H1 (cell line): ENCODE measurements around the gene AQP10.

ENCODE experiments used
- CEBPB ChIP-seq: IDR thresholded peaks from 2 replicates; pipeline ENCODE4 v1.6.1; 2012; ENCODE audit warnings: low read depth, low read length
- EGR1 ChIP-seq: IDR thresholded peaks from 2 replicates; pipeline ENCODE4 v1.6.1; 2011; ENCODE audit warnings: low read depth, low read length, borderline replicate concordance
- EP300 ChIP-seq, 2 experiments: IDR thresholded peaks; 1 replicate in 1 of 2; 2 replicates in 1 of 2; pipeline ENCODE4 v1.6.1; 2011 to 2012; ENCODE audit warnings: low read depth in 2 of 2, low read length in 2 of 2, mild to moderate bottlenecking in 2 of 2, borderline replicate concordance in 1 of 2, inconsistent platforms in 1 of 2, moderate library complexity in 1 of 2
- KDM1A ChIP-seq: fragments of 200-600, 300-600 bp; sonication (generic); IDR thresholded peaks from 2 replicates; pipeline ENCODE4 v1.7.1; 2016; ENCODE audit warnings: mild to moderate bottlenecking, low read length, borderline replicate concordance
- POLR2A ChIP-seq, 2 experiments: IDR thresholded peaks; 1 replicate in 1 of 2; 2 replicates in 1 of 2; pipeline ENCODE4 v1.6.1; 2011; ENCODE audit warnings: low read depth in 2 of 2, low read length in 2 of 2, mild to moderate bottlenecking in 2 of 2; ENCODE audit errors: control extremely low read depth in 1 of 2
- POLR2AphosphoS5 ChIP-seq: IDR thresholded peaks from 2 replicates; pipeline ENCODE4 v1.6.1; 2011; ENCODE audit warnings: low read depth, low read length
- RAD21 ChIP-seq, 2 experiments: IDR thresholded peaks in 1 of 2; conservative IDR thresholded peaks in 1 of 2; 2 replicates each; pipeline ENCODE4 v1.6.1; 2011; ENCODE audit warnings: low read depth in 2 of 2, low read length in 2 of 2, improper control_type of control experiment in 1 of 2, inconsistent platforms in 1 of 2, mild to moderate bottlenecking in 1 of 2, moderate library complexity in 1 of 2
- SP2 ChIP-seq: IDR thresholded peaks from 2 replicates; pipeline ENCODE4 v1.6.1; 2012; ENCODE audit warnings: mild to moderate bottlenecking, low read length, inconsistent platforms
- TAF1 ChIP-seq: IDR thresholded peaks from 2 replicates; pipeline ENCODE4 v1.6.1; 2011; ENCODE audit warnings: mild to moderate bottlenecking, low read depth, low read length
- TEAD4 ChIP-seq: IDR thresholded peaks from 2 replicates; pipeline ENCODE4 v1.6.1; 2012; ENCODE audit warnings: low read depth, low read length, inconsistent platforms, mixed read lengths
- ZNF274 ChIP-seq: IDR thresholded peaks from 2 replicates; pipeline ENCODE4 v1.7.0; 2012; ENCODE audit warnings: low read length, borderline replicate concordance; ENCODE audit errors: extremely low read depth
- TF ChIP-seq, protein P1 (sequence below): IDR thresholded peaks from 2 replicates; pipeline ENCODE4 v1.6.1; 2012; ENCODE audit warnings: inconsistent platforms
- TF ChIP-seq, protein P2 (sequence below), 3 experiments: IDR thresholded peaks; 1 replicate in 2 of 3; 2 replicates in 1 of 3; pipeline versions ENCODE4 v1.5.1 to v1.6.1; 2011; ENCODE audit warnings: low read length in 3 of 3, mild to moderate bottlenecking in 3 of 3, inconsistent platforms in 2 of 3, low read depth in 1 of 3, moderate library complexity in 1 of 3; ENCODE audit not compliant: insufficient read depth in 1 of 3; ENCODE audit errors: control extremely low read depth in 1 of 3
- TF ChIP-seq, protein P3 (sequence below): IDR thresholded peaks from 2 replicates; pipeline ENCODE4 v1.6.1; 2012; ENCODE audit warnings: low read length, inconsistent platforms

DNA sequence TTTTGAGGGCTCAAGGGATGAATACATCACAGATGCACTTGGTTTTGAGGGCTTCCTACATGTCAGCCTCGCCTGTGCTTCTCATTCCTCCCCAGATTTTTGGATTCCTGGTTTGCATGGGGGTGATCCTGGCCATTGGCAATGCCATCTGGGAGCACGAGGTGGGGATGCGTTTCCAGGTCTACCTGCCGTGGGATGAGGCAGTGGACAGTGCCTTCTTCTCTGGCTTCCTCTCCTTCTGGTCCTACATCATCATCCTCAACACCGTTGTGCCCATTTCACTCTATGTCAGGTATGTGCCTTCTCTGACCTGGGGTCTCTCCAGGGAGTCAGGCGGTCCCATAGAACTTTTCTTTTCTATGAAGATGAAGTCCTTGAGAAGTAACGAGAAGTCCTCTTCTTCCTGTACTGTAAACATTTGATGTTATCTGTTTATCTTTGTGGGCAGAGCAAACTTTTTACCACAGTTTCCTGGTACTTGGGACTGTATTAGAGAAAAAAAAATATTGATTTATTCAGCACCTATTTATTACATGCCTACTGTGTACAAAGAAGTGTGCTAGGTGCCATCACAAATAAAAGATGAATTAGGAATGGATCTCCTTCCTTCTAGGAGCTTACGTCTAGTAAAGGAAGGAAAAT lies 16.5 kb downstream of the AQP10 start:
- TF ChIP-seq POLR2AphosphoS5 (no peak), EP300 (IDR thresholded peaks at IDR 0.05; ENCODE audit: borderline replicate concordance in 1 of 2, low read depth in 2 of 2, low read length in 2 of 2) (no peak), TEAD4 (no peak), EGR1 (no peak), ZNF274 (no peak), SP2 (no peak), POLR2A (IDR thresholded peaks at IDR 0.05; ENCODE audit: control extremely low read depth in 1 of 2, low read depth in 2 of 2, low read length in 2 of 2) (no peak), RAD21 (IDR thresholded peaks at IDR 0.05 in 1 of 2, conservative IDR thresholded peaks at IDR 0.05 in 1 of 2; ENCODE audit: low read depth in 2 of 2, low read length in 2 of 2) (no peak), TAF1 (no peak), CEBPB (no peak), KDM1A (no peak)
- TF ChIP-seq, protein P1, sequence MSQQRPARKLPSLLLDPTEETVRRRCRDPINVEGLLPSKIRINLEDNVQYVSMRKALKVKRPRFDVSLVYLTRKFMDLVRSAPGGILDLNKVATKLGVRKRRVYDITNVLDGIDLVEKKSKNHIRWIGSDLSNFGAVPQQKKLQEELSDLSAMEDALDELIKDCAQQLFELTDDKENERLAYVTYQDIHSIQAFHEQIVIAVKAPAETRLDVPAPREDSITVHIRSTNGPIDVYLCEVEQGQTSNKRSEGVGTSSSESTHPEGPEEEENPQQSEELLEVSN, result no peak
- TF ChIP-seq, protein P2, sequence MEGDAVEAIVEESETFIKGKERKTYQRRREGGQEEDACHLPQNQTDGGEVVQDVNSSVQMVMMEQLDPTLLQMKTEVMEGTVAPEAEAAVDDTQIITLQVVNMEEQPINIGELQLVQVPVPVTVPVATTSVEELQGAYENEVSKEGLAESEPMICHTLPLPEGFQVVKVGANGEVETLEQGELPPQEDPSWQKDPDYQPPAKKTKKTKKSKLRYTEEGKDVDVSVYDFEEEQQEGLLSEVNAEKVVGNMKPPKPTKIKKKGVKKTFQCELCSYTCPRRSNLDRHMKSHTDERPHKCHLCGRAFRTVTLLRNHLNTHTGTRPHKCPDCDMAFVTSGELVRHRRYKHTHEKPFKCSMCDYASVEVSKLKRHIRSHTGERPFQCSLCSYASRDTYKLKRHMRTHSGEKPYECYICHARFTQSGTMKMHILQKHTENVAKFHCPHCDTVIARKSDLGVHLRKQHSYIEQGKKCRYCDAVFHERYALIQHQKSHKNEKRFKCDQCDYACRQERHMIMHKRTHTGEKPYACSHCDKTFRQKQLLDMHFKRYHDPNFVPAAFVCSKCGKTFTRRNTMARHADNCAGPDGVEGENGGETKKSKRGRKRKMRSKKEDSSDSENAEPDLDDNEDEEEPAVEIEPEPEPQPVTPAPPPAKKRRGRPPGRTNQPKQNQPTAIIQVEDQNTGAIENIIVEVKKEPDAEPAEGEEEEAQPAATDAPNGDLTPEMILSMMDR (IDR thresholded peaks at IDR 0.05; ENCODE audit: control extremely low read depth in 1 of 3, insufficient read depth in 1 of 3, low read depth in 1 of 3, low read length in 3 of 3), result no peak
- TF ChIP-seq, protein P3, sequence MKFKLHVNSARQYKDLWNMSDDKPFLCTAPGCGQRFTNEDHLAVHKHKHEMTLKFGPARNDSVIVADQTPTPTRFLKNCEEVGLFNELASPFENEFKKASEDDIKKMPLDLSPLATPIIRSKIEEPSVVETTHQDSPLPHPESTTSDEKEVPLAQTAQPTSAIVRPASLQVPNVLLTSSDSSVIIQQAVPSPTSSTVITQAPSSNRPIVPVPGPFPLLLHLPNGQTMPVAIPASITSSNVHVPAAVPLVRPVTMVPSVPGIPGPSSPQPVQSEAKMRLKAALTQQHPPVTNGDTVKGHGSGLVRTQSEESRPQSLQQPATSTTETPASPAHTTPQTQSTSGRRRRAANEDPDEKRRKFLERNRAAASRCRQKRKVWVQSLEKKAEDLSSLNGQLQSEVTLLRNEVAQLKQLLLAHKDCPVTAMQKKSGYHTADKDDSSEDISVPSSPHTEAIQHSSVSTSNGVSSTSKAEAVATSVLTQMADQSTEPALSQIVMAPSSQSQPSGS, result no peak
